ENCODE data around the gene ASS1.

GRCh38 chr9:130426883-130427282 lies 17.9 kb upstream of the ASS1 start:
- TF ChIP-seq CTCF (IDR thresholded peaks at IDR 0.05) (no peak), EZH2 (IDR thresholded peaks at IDR 0.05) (no peak)

Measured in neural progenitor cell (in vitro differentiated cells).